Activated CD4-positive, alpha-beta T cell treated with anti-CD3 and anti-CD28 coated beads, Interleukin-2, amount 50 U/mL, for 4 hours (primary cell): ENCODE results near the gene GPC6.
"Not testable (repeated sequence)": the region's sequence is repeated elsewhere in the genome, so short reads cannot be mapped to it uniquely, and the experiment has no call there.

Experiments
- DNase-seq, 2 experiments: peaks; one replicate each; pipeline ENCODE4 v3.0.0-alpha.2; 2020

The GPC6 gene

GRCh38 chr13:93226623-93227279, at the start of gene GPC6:
Gene GPC6, plus strand, starts transcription at chr13:93226807.
- DNase-seq, result no peak

DNA sequence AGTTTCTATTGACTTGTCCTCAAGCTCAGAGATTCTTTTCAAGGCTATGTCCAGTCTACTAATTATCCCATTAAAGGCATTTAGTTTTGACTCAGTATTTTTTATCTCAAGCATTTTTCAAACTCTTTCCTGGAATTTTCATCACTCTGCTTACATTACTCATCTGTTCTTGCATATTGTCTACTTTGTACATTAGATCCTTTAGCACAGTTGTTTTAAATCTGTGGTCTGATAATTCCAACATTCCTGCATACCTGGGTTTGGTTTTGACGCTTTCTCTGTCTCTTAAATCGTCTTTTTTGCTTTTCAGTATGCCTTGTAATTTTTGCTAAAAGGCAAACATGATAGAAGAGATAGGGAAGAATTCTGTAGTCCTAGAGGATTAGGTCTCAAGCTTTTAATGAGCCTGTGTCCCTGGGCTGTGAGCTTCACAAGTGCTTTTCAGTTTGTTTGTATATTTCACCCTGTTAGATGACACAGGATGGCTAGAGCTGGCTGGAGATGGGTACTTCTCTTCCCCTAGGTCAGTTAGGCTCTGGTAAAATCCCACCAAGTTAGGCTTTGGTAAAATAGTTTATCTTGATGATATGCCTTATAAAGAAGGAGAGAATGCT, 46.1 kb upstream of the GPC6 start:
- DNase-seq, result no peak

DNA sequence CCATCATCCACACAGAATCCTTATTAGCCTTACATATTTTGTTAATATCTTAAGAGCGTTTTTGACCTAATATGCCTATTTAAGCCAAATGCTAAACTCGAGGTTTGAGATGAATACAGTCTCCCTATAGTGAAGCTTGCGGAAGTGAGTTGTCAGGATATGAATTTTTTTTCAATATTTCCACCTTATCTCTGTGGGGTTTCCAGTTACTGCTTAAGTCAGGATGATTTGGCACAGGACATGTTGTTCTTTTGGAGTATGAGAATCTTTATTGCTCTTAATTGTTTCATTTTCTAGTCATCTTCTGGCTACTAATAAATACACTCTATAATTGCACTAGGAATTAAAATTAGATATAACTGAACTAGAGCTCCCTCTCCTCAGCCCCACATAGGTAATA, 44.2 kb upstream of the GPC6 start:
- DNase-seq, result no peak

DNA sequence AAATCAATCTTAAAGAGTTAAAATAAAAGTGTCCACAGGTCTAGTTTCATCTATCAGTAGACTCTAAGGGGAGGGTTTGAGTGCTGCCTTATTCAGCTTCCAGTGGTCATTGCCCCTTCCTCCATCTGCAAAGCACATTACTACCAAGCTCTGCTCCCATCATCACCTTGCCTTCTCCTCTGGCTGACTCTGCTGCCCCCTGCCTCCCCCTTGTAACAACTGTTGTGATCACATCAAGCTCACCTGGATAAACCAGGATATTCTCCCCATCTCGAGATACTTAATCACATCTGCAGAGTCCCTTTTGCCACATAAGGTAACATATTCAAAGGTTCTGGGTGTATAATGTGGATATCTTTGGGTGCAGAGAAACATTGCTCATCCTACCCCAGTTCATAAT, 43.3 kb upstream of the GPC6 start:
- no peak for DNase-seq

DNA sequence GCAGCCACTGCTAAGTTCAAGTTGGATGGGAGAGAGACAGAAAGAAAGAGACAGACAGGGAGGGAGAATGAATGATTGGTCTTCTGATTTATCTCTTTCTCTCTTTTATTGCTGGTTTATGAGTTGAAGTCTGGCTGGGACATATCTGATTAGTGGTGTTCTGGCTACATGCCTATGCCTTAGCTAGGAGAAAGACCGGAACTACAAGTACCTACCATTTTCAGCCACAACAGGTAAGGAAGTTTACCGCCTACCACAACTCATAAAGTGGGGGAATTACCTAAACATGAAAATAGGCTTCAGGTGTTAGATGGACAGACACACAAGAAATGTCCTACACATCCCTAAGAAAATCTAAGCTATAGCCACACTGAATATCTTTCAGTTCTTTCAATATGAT, 36.6 kb upstream of the GPC6 start:
- no peak for DNase-seq

GRCh38 chr13:93193682-93194081, 32.9 kb upstream of the GPC6 start:
- no peak for DNase-seq

GRCh38 chr13:93199856-93200255, 26.8 kb upstream of the GPC6 start:
- DNase-seq, result no peak

DNA sequence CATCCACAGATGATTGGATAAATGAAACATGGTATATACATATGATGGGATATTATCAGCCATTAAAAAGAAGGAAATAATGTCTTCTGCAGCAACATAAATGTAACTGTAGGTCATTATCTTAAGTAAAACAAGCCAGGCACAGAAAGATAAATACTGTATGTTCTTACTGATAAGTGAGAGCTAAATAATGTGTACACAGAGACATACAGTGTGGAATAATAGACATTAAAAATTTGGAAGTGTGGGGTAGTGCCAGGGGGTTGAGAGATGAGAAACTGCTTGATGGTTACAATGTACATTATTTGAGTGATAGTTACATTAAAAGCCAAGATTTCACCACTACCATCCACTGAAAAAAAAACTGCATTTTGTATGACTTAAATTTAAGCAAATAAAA, 26.0 kb upstream of the GPC6 start:
- DNase-seq, result no peak

GRCh38 chr13:93201992-93202558, 24.5 kb upstream of the GPC6 start:
- DNase-seq, result no peak

GRCh38 chr13:93206778-93207392, 19.7 kb upstream of the GPC6 start:
- not testable (repeated sequence) for DNase-seq

GRCh38 chr13:93216122-93216521, 10.5 kb upstream of the GPC6 start:
- no peak for DNase-seq

- DNase-seq, result no peak
These were observed 8.8 kb upstream of the GPC6 start for GRCh38 chr13:93217721-93218261.

DNA sequence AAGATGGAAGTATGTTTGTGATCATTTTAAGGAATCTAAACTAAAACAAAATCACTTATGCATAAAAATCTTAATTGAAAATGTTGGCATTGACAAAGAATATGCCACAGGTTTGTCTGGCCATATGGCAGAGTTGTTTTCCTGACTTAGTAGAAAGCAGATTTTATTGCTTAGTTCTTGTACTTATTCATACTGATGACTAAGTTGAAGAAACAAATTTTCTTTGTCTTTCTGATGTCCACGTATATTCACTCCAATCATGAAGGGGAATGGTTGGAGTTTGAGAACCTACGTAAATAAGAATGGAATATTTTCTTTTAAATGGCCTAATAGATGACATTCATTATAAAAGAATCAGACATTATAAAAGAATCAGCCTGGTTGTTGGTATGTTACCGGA, 8.0 kb upstream of the GPC6 start:
- no peak for DNase-seq

GRCh38 chr13:93220073-93220472, 6.5 kb upstream of the GPC6 start:
- DNase-seq, result no peak

GRCh38 chr13:93222976-93223375, 3.6 kb upstream of the GPC6 start:
- DNase-seq, result no peak

GRCh38 chr13:93224535-93224934, 2.1 kb upstream of the GPC6 start:
- DNase-seq, result no peak

DNA sequence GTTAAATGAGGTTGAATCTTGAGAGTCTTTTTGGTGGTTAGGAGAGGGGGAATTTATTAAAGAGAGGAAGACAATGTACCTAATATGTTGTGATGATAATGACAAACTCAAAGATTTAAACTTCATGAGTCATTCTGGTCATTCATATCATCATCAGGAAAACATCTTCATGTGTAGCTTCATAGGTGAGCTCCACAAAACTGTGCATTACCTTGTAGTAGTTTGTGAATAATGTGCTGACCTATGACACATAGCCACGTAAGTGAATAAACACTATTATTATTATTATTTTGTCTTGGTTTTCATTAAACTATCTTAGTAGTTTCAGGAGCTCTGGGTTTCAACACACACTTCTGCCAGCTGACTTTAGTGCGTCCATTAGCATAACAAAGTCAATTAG, 997 bp upstream of the GPC6 start:
- no peak for DNase-seq

- no peak for DNase-seq
These were observed 463 bp upstream of the GPC6 start for GRCh38 chr13:93226065-93226622.

DNA sequence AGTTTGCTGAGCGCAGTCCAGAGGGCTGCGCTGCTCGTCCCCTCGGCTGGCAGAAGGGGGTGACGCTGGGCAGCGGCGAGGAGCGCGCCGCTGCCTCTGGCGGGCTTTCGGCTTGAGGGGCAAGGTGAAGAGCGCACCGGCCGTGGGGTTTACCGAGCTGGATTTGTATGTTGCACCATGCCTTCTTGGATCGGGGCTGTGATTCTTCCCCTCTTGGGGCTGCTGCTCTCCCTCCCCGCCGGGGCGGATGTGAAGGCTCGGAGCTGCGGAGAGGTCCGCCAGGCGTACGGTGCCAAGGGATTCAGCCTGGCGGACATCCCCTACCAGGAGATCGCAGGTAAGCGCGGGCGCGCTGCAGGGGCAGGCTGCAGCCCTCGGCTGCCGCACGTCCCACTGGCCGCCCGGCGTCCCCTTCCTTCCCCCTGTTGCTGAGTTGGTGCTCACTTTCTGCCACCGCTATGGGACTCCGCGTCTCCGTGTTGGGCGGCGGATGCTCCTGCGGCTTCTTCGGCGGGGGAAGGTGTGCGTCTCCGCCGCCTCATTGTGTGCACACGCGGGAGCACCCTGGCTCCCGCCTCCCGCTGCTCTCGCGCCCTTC, 772 bp downstream of the GPC6 start:
- no peak for DNase-seq

- DNase-seq, result no peak
These were observed 1.5 kb downstream of the GPC6 start for GRCh38 chr13:93227878-93228642.

GRCh38 chr13:93228643-93228937, 2.0 kb downstream of the GPC6 start:
- no peak for DNase-seq

GRCh38 chr13:93230261-93230855, 3.8 kb downstream of the GPC6 start:
- DNase-seq, result no peak
